HepG2 (cell line): ENCODE results near the gene HACE1.

ENCODE experiments used
- HCFC1 ChIP-seq: fragments of 150-350 bp; IDR thresholded peaks from 2 replicates; pipeline ENCODE4 v1.6.1; 2014; ENCODE audit warnings: low read depth, low read length
- PHF20 ChIP-seq: sonication (generic); formaldehyde crosslinking; IDR thresholded peaks from 2 replicates; pipeline ENCODE4 v1.5.0; 2020; ENCODE audit warnings: mild to moderate bottlenecking, missing genetic modification reagents
- ZNF772 ChIP-seq: sonication (generic); formaldehyde crosslinking; IDR thresholded peaks from 2 replicates; pipeline ENCODE4 v1.5.0; 2020; ENCODE audit warnings: mild to moderate bottlenecking, missing genetic modification reagents
- TF ChIP-seq, protein P1 (sequence below): sonication (generic); formaldehyde crosslinking; IDR thresholded peaks from 2 replicates; pipeline ENCODE4 v1.8.1; 2023; ENCODE audit warnings: missing genetic modification reagents, inconsistent platforms, borderline replicate concordance
- TF ChIP-seq, protein P2 (sequence below): IDR thresholded peaks from 2 replicates; pipeline ENCODE4 v1.6.1; 2016

DNA sequence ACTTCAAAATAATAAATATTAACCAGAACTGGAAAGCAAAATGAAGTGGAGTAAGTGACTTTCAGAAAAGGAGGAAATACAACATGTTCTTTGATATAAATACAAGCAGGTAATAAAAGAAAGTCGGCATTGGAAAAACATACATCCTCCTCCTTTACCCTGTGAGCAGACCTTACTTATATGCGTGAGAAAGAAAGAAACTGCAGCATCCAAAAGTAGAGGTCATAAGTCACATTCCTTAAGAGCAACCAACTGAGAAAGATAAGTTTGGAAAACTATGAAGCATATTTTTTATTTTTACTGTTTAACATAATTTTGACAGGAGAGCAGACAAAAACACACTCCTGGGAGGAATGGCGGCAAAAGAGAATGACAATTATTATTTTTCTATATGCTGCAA lies 155.5 kb downstream of the HACE1 start:
- TF ChIP-seq, protein P1, sequence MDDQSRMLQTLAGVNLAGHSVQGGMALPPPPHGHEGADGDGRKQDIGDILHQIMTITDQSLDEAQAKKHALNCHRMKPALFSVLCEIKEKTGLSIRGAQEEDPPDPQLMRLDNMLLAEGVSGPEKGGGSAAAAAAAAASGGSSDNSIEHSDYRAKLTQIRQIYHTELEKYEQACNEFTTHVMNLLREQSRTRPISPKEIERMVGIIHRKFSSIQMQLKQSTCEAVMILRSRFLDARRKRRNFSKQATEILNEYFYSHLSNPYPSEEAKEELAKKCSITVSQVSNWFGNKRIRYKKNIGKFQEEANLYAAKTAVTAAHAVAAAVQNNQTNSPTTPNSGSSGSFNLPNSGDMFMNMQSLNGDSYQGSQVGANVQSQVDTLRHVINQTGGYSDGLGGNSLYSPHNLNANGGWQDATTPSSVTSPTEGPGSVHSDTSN (CRISPR knock-in tag): no peak
- TF ChIP-seq, protein P2, sequence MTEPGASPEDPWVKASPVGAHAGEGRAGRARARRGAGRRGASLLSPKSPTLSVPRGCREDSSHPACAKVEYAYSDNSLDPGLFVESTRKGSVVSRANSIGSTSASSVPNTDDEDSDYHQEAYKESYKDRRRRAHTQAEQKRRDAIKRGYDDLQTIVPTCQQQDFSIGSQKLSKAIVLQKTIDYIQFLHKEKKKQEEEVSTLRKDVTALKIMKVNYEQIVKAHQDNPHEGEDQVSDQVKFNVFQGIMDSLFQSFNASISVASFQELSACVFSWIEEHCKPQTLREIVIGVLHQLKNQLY (CRISPR knock-in tag): no peak
- TF ChIP-seq HCFC1 (no peak), ZNF772 (CRISPR knock-in tag) (no peak), PHF20 (CRISPR knock-in tag) (no peak)
